Vagina (tissue), 2 donors: Measurements from ENCODE around the gene SCGB3A1. TPM values are rescaled to one million over a fixed set of nuclear protein-coding genes. Genes with fewer than 3 reads are reported as not detected.

Experiments used
- DNase-seq, 2 donors: peaks; one replicate each; pipeline ENCODE4 v3.0.0-alpha.2; 2017; ENCODE audit errors: extremely low spot score in 2 of 2
- H3K27ac ChIP-seq: fragments of 200-600 bp; sonication (generic); one replicate; pipeline ENCODE4 v1.5.1; 2019
- H3K27me3 ChIP-seq: fragments of 200-600 bp; sonication (generic); one replicate; pipeline ENCODE4 v1.5.1; 2019
- H3K36me3 ChIP-seq, 2 donors: fragments of 200-600 bp; sonication (generic); one replicate each; pipeline ENCODE4 v1.5.1; 2017 to 2019
- H3K4me1 ChIP-seq: fragments of 200-600 bp; sonication (generic); one replicate; pipeline ENCODE4 v1.5.1; 2019
- H3K4me3 ChIP-seq, 2 donors: fragments of 200-600 bp; sonication (generic); 1 replicate in 1 of 2; 2 replicates in 1 of 2; pipeline ENCODE4 v1.5.1; 2016 to 2019
- H3K9me3 ChIP-seq: fragments of 200-600 bp; sonication (generic); one replicate; pipeline ENCODE4 v1.5.1; 2019
- POLR2A ChIP-seq, 2 donors: fragments of 450-650 bp; IDR thresholded peaks; one replicate each; pipeline ENCODE4 v1.6.1; 2017; ENCODE audit warnings: antibody characterized with exemption in 2 of 2, mild to moderate bottlenecking in 2 of 2, moderate library complexity in 2 of 2
- POLR2AphosphoS5 ChIP-seq, 2 donors: sonication (generic); formaldehyde crosslinking; IDR thresholded peaks; one replicate each; pipeline ENCODE4 v1.9.0; 2017; ENCODE audit warnings: antibody characterized with exemption in 2 of 2, mild to moderate bottlenecking in 2 of 2, low read depth in 1 of 2; ENCODE audit not compliant: insufficient read depth in 1 of 2
- intact Hi-C: fragments of 100-400 bp; cut with DNase I; formaldehyde crosslinking; loops from one replicate; pipeline ENCODE4 v1.15.1; 2023
- total RNA-seq: library from RNA; depleted of rRNA; stranded (reverse); fragments of >200 nt; gene quantifications from one replicate; pipeline ENCODE4 v1.2.3, GENCODE V29; 2016
- TF ChIP-seq, protein P1 (sequence below), 3 experiments: fragments of 450-650 bp in 2 of 3; fragments of 200-600 bp in 1 of 3; sonication (generic) in 1 of 3; IDR thresholded peaks; one replicate each; pipeline ENCODE4 v1.5.1; 2017 to 2019; ENCODE audit warnings: antibody characterized with exemption in 3 of 3, mild to moderate bottlenecking in 2 of 3, moderate library complexity in 2 of 3

SCGB3A1 gene
- total RNA-seq, 1 donor from 2014 or later: not detected

DNA sequence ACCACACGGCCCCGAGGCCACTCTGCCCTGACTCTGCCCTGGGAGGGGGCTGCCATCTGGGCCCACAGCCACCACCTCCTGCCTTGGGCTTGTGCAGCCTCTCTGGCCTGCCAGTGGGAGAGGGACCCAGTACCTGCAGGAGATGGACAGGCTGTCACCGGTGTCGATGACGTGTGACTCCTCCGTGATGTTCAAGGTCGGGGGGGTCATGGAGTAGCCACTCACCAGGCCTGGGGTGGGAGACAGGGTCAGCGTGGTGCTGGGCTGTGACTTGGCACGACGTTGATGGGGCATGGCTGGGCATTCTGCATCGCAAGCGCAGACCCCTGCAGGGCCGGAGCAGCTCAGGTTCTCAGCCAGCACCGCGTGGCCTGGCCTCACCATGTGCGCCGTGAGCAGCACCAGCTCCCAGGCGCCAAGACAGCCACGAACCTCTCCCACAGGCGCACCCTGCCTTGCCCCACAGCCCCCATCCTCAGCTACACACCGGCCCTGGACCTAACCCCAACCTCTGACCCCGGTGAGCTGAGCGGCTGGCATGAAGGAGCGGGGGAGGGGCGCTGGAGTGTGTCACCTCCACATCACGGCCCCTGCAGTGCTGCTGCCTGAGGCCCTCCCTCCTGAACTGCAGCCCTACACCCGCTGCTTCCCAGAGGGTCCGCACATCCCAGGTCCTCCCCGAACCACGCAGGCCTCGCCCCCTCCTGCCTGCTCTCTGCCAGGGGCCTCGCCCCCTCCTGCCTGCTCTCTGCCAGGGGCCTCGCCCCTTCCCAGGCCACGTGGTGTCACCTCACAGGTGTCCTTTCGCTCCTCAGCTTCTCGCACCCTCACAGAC, 40.5 kb upstream of the SCGB3A1 start:
- Histone ChIP-seq H3K9me3 (no peaks in the 10 kb centered on the region), H3K4me3 (no peak overlapping the region), H3K27me3 (no peaks in the 10 kb centered on the region), H3K36me3 (no peaks in the 10 kb centered on the region), H3K27ac (no peak overlapping the region), H3K4me1 (no peaks in the 10 kb centered on the region)
- TF ChIP-seq, protein P1, sequence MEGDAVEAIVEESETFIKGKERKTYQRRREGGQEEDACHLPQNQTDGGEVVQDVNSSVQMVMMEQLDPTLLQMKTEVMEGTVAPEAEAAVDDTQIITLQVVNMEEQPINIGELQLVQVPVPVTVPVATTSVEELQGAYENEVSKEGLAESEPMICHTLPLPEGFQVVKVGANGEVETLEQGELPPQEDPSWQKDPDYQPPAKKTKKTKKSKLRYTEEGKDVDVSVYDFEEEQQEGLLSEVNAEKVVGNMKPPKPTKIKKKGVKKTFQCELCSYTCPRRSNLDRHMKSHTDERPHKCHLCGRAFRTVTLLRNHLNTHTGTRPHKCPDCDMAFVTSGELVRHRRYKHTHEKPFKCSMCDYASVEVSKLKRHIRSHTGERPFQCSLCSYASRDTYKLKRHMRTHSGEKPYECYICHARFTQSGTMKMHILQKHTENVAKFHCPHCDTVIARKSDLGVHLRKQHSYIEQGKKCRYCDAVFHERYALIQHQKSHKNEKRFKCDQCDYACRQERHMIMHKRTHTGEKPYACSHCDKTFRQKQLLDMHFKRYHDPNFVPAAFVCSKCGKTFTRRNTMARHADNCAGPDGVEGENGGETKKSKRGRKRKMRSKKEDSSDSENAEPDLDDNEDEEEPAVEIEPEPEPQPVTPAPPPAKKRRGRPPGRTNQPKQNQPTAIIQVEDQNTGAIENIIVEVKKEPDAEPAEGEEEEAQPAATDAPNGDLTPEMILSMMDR (IDR thresholded peaks at IDR 0.05): no peak
- TF ChIP-seq POLR2A (IDR thresholded peaks at IDR 0.05): no peak
- no peak for TF ChIP-seq POLR2AphosphoS5 (IDR thresholded peaks at IDR 0.05; ENCODE audit: insufficient read depth in 1 of 2, low read depth in 1 of 2)
- DNase-seq: no peak
- intact Hi-C loops: no loop called here

DNA sequence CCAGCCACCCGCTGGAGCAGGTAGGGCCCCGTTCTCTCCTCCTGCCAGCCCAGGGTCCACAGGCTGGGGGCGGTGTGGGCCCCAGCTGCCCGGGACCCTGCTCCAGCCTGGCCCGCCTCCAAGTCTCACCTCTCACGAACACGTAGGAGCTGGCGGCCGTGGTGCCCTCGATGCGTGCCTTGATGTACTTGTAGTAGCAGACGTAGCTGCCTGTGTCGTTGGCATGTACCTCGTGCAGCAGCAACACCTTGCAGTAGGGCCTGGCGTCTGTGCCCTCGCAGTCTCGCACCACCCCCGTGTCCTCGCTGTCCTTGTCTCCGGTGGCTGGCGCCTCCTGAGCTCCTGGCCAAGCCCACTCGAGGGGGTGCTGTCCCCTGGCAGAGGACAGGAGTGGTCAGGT, 39.1 kb upstream of the SCGB3A1 start:
- Histone ChIP-seq H3K27me3 (no peaks in the 10 kb centered on the region), H3K4me1 (no peaks in the 10 kb centered on the region), H3K36me3 (no peaks in the 10 kb centered on the region), H3K9me3 (no peaks in the 10 kb centered on the region), H3K4me3 (no peak overlapping the region), H3K27ac (no peak overlapping the region)
- intact Hi-C loops: no loop called here
- TF ChIP-seq, protein P1 (IDR thresholded peaks at IDR 0.05): no peak
- TF ChIP-seq POLR2A (IDR thresholded peaks at IDR 0.05): no peak
- no peak for TF ChIP-seq POLR2AphosphoS5 (IDR thresholded peaks at IDR 0.05; ENCODE audit: insufficient read depth in 1 of 2, low read depth in 1 of 2)
- DNase-seq: no peak

DNA sequence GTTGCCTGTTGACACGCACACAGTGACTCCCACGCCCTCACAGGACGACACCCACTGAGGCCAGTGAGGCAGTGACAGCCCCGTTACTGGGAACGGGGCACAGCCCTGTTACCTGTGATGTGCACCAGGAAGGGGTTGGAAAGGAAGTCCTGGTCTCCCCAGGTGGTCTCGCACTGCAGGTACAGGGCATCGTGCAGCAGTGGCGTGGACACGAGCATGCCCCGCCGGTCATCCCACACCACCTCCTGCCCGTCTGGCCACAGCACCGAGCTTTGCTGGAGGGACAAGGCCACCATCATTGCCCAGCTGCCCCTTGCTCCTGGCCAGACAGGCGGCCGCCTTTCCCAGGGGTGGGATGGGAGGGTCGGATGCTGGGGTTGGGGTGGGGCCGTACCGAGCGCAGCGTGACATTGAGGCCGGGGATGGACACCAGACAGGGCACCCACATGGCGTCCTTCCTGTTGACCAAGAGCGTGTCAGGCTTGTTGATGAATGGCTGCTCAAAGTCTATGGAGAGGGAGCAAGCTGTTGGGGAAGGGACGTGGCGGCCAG, 38.6 kb upstream of the SCGB3A1 start:
- intact Hi-C loops: no loop called here
- Histone ChIP-seq H3K4me3 (no peak overlapping the region), H3K36me3 (no peaks in the 10 kb centered on the region), H3K4me1 (no peaks in the 10 kb centered on the region), H3K27ac (no peak overlapping the region), H3K9me3 (no peaks in the 10 kb centered on the region), H3K27me3 (no peaks in the 10 kb centered on the region)
- no peak for DNase-seq
- TF ChIP-seq, protein P1 (IDR thresholded peaks at IDR 0.05): no peak
- TF ChIP-seq POLR2AphosphoS5 (IDR thresholded peaks at IDR 0.05; ENCODE audit: insufficient read depth in 1 of 2, low read depth in 1 of 2) (no peak), POLR2A (IDR thresholded peaks at IDR 0.05) (no peak)

DNA sequence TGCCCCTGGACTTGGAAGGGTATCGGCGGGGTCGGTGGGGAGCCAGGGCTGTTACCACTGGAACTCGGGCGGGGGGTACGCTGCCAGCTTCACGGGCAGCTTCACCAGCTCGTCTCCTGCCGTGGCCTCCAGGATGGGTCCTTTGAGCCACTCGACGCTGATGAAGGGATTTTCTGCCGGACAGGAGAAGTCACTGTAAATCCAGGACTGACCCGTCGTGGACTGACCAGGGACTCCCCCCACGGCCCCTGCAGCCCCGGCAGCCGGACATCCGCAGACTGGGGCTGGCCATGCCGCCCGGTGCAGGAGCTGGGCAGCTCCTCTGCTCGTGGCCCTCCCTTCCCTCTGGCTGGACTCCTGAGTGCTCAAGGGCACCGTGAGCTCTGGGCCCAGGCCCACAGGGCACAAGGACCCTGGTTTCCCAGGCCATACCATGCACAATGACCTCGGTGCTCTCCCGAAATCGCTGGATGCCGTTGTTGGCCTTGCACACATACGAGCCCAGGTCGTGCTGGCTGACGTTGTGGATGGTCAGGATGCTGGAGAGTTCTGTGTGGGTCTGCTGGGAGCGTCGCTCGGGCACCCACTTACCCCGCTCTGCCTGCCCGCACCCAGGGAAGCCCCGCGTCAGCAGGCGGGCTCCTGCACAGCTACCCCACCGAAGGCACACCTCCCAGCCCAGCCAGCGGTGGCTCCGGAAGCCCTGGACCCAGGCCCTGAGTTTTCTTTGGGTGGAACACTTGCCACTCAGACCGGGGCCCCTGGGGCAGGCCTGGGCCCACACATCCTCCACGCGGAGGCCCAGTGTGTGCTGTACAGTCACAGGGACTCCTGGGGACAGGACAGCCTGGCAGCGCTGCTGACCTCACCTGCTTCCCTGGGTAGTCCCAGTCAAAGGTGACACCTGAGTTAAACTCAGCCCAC, 37.8 kb upstream of the SCGB3A1 start:
- no peak for TF ChIP-seq POLR2A (IDR thresholded peaks at IDR 0.05)
- TF ChIP-seq POLR2AphosphoS5 (IDR thresholded peaks at IDR 0.05; ENCODE audit: insufficient read depth in 1 of 2, low read depth in 1 of 2): no peak
- H3K4me1 ChIP-seq: no peaks in the 10 kb centered on the region
- no peaks in the 10 kb centered on the region for H3K27me3 ChIP-seq
- intact Hi-C loops: no loop called here
- H3K9me3 ChIP-seq: no peaks in the 10 kb centered on the region
- H3K4me3 ChIP-seq: no peak overlapping the region
- H3K27ac ChIP-seq: no peak overlapping the region
- H3K36me3 ChIP-seq: no peaks in the 10 kb centered on the region
- no peak for DNase-seq

DNA sequence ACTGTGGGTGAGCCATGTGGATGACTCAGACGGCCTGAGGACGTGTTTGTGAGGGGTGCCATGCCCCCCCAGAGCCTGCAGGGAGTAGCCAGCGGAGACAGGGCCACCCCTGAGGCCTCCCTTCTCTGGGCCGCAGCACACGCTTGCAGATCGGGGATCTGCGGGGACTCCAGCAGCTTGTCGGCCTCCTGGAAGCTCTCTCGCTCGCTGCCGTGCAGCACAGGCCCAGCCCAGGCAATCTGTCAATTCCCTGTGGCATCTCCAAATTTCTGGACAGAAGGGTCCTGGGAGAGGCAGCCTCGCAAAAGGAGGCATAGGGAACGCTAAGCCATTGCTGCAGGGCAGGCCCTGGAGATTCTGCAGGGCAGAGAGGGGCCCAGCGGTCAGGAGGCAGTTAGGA, 36.9 kb upstream of the SCGB3A1 start:
- TF ChIP-seq POLR2AphosphoS5 (IDR thresholded peaks at IDR 0.05; ENCODE audit: insufficient read depth in 1 of 2, low read depth in 1 of 2): no peak
- no peaks in the 10 kb centered on the region for H3K9me3 ChIP-seq
- H3K36me3 ChIP-seq: no peaks in the 10 kb centered on the region
- no peaks in the 10 kb centered on the region for H3K4me1 ChIP-seq
- H3K4me3 ChIP-seq: no peak overlapping the region
- H3K27ac ChIP-seq: no peak overlapping the region
- no peak for DNase-seq
- intact Hi-C loops: no loop called here
- H3K27me3 ChIP-seq: no peaks in the 10 kb centered on the region
